Osteoblast (primary cell): ENCODE measurements around the gene DHRS11. TPM values are rescaled to one million over a fixed set of nuclear protein-coding genes. Genes with fewer than 3 reads are reported as not detected.

Experiments
- DNase-seq: peaks from one replicate; pipeline ENCODE4 v3.0.0; 2011; ENCODE audit warnings: low spot score, mixed read lengths; ENCODE audit not compliant: insufficient read length; ENCODE audit errors: missing footprints
- H2AFZ ChIP-seq: 2 replicates; pipeline ENCODE4 v1.6.0; 2011; ENCODE audit warnings: mild to moderate bottlenecking, low read length
- H3K27ac ChIP-seq: 2 replicates; pipeline ENCODE4 v1.5.1; 2011; ENCODE audit warnings: mild to moderate bottlenecking, low read depth, low read length, moderate library complexity
- H3K27me3 ChIP-seq: 2 replicates; pipeline ENCODE4 v1.6.0; 2012; ENCODE audit warnings: mild to moderate bottlenecking, control low read depth, inconsistent platforms, low read length, moderate library complexity; ENCODE audit not compliant: insufficient read depth
- H3K36me3 ChIP-seq: 2 replicates; pipeline ENCODE4 v1.5.1; 2011; ENCODE audit warnings: mild to moderate bottlenecking, low read length, control low read depth, moderate library complexity; ENCODE audit not compliant: insufficient read depth
- H3K4me1 ChIP-seq: 2 replicates; pipeline ENCODE4 v1.5.1; 2011; ENCODE audit warnings: mild to moderate bottlenecking, low read length, control low read depth, moderate library complexity; ENCODE audit not compliant: insufficient read depth
- H3K4me2 ChIP-seq: 2 replicates; pipeline ENCODE4 v1.6.0; 2011; ENCODE audit warnings: mild to moderate bottlenecking, low read length; ENCODE audit not compliant: insufficient read depth
- H3K4me3 ChIP-seq: fragments of 200-600 bp; sonication (generic); 3 replicates; pipeline ENCODE4 v1.5.1; 2012; ENCODE audit warnings: mild to moderate bottlenecking, low read length, inconsistent platforms; ENCODE audit not compliant: insufficient read depth
- H3K79me2 ChIP-seq: 2 replicates; pipeline ENCODE4 v1.6.0; 2012; ENCODE audit warnings: mild to moderate bottlenecking, low read length, control low read depth, inconsistent platforms; ENCODE audit not compliant: insufficient read depth
- H3K9me3 ChIP-seq: 2 replicates; pipeline ENCODE4 v1.5.1; 2011; ENCODE audit warnings: low read depth, low read length, control low read depth
- H4K20me1 ChIP-seq: 2 replicates; pipeline ENCODE4 v1.6.0; 2012; ENCODE audit warnings: mild to moderate bottlenecking, low read length, control low read depth; ENCODE audit not compliant: insufficient read depth
- total RNA-seq: library from RNA; depleted of rRNA; stranded (reverse); fragments of >200 nt; gene quantifications from 2 replicates; pipeline ENCODE4 v1.2.3, GENCODE V29; 2012
- TF ChIP-seq, protein P1 (sequence below): IDR thresholded peaks from 2 replicates; pipeline ENCODE4 v1.5.1; 2011; ENCODE audit warnings: mild to moderate bottlenecking, low read depth, low read length, moderate library complexity; ENCODE audit errors: extremely low read depth

DHRS11 gene
- total RNA-seq, 1 donor = 3.3 TPM

DNA sequence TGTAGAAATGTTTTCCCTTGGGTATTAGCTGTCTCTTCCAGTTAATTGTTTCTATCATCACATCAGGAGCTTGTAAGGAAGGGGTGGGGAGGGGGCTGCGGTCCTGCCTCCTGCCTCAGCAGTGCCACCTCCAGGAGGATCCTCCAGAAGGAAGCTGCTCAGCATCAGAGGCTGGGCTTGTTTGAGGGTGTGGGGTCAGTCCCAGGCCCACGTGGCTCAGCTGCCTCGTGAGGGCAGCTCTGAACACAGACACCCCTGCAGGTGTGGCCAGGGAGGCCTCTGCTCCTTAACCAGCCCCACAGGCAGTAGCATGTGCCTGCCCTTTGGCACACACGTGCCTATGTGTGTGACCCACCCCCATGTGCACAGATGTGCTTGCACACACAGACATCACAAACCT is 56.0 kb downstream of the DHRS11 start:
- H3K4me3 ChIP-seq = no peak overlapping the region
- no peak overlapping the region for H3K4me2 ChIP-seq
- H3K27ac ChIP-seq = no peak overlapping the region
- H3K4me1 ChIP-seq = no peaks in the 10 kb centered on the region
- H3K36me3 ChIP-seq = no peaks in the 10 kb centered on the region
- no peaks in the 10 kb centered on the region for H3K79me2 ChIP-seq
- H3K9me3 ChIP-seq = no peaks in the 10 kb centered on the region
- DNase-seq = no peak
- TF ChIP-seq, protein P1, sequence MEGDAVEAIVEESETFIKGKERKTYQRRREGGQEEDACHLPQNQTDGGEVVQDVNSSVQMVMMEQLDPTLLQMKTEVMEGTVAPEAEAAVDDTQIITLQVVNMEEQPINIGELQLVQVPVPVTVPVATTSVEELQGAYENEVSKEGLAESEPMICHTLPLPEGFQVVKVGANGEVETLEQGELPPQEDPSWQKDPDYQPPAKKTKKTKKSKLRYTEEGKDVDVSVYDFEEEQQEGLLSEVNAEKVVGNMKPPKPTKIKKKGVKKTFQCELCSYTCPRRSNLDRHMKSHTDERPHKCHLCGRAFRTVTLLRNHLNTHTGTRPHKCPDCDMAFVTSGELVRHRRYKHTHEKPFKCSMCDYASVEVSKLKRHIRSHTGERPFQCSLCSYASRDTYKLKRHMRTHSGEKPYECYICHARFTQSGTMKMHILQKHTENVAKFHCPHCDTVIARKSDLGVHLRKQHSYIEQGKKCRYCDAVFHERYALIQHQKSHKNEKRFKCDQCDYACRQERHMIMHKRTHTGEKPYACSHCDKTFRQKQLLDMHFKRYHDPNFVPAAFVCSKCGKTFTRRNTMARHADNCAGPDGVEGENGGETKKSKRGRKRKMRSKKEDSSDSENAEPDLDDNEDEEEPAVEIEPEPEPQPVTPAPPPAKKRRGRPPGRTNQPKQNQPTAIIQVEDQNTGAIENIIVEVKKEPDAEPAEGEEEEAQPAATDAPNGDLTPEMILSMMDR = no peak
- H3K27me3 ChIP-seq = peaks cover 36% of the 10 kb centered on the region
- H2AFZ ChIP-seq = no peak overlapping the region
- H4K20me1 ChIP-seq = no peaks in the 10 kb centered on the region

DNA sequence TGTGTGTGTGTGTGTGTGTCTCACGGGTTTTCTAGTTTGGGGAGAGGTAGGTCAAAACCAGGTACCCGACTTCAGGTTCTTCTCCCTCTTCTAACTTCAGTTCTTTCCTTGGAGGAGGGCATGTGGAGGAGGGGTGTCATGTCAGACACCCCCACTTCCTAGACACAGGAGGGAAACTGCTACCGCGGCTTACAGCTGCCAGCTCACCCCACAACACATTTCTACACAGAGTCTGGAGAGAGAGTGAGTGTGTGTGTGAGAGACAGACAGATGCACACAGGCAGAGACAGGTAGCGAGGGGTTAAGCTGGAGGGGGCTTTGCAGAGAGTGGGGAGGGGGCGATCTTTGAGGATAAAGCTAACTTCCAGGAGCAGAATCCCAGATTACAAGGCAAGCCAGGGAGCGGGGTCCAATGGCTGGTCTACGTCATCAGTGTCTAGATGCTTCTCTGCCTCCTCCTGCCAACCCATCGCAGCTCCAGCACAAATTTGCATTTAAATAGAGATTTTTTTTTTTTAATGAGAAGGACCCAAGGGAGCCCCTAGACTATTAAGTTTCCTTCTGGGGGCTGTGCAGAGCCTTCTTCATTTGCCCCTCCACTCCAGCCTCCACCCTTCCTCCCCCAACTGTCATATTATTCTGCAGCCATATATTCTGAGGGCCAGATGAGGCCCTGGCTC is 58.6 kb downstream of the DHRS11 start:
- Histone ChIP-seq H3K4me1 (no peaks in the 10 kb centered on the region), H3K4me2 (no peak overlapping the region), H3K4me3 (no peak overlapping the region), H3K79me2 (no peaks in the 10 kb centered on the region), H2AFZ (no peak overlapping the region), H3K27ac (no peak overlapping the region), H4K20me1 (no peaks in the 10 kb centered on the region), H3K36me3 (no peaks in the 10 kb centered on the region), H3K9me3 (no peaks in the 10 kb centered on the region), H3K27me3 (peaks cover 12% of the 10 kb centered on the region)
- TF ChIP-seq, protein P1 = no peak
- no peak for DNase-seq

Other genes with a start within 250 kb of the DHRS11 start
- not detected in 2 replicates for gene TBC1D3H, start 203.4 kb upstream of the DHRS11 start, total RNA-seq
- 27.7 and 29.3 TPM in 2 replicates for gene ZNHIT3, start 105.2 kb upstream of the DHRS11 start, total RNA-seq
- 47.7 and 51.4 TPM in 2 replicates for gene MYO19, start 57.0 kb upstream of the DHRS11 start, total RNA-seq
- gene PIGW, start 56.9 kb upstream of the DHRS11 start, total RNA-seq = 8.3 and 9.0 TPM in 2 replicates
- gene GGNBP2, start 47.0 kb upstream of the DHRS11 start, total RNA-seq = 61.9 and 67.2 TPM in 2 replicates
- 2.7 and 4.0 TPM in 2 replicates for gene MRM1, start 9.7 kb downstream of the DHRS11 start, total RNA-seq